Breast epithelium (tissue), 4 donors: ENCODE measurements around the gene FECH. TPM values are rescaled to one million over a fixed set of nuclear protein-coding genes. Genes with fewer than 3 reads are reported as not detected.

Experiments used
- DNase-seq, 2 donors: peaks; one replicate each; pipeline ENCODE4 v3.0.0-alpha.2; 2019; ENCODE audit warnings: low spot score in 2 of 2
- H3K27ac ChIP-seq, 2 donors: fragments of 200-600 bp; sonication (generic) in 1 of 2; one replicate each; pipeline ENCODE4 v1.5.1; 2016 to 2019; ENCODE audit warnings: mild to moderate bottlenecking in 1 of 2
- H3K27me3 ChIP-seq, 2 donors: fragments of 200-600 bp; sonication (generic) in 1 of 2; one replicate each; pipeline versions ENCODE4 v1.5.1 to v1.6.0; 2017 to 2019; ENCODE audit warnings: control low read depth in 1 of 2, mild to moderate bottlenecking in 1 of 2
- H3K36me3 ChIP-seq: fragments of 200-600 bp; one replicate; pipeline ENCODE4 v1.5.1; 2019
- H3K4me1 ChIP-seq, 2 donors: fragments of 200-600 bp; sonication (generic); one replicate each; pipeline ENCODE4 v1.5.1; 2016 to 2019; ENCODE audit warnings: control low read depth in 1 of 2
- H3K4me3 ChIP-seq, 3 donors: fragments of 200-600 bp; sonication (generic); 1 replicate in 2 of 3; 2 replicates in 1 of 3; pipeline ENCODE4 v1.5.1; 2016 to 2019; ENCODE audit warnings: mild to moderate bottlenecking in 3 of 3, moderate library complexity in 2 of 3
- H3K9me3 ChIP-seq, 2 donors: fragments of 200-600 bp; sonication (generic) in 1 of 2; one replicate each; pipeline ENCODE4 v1.5.1; 2016 to 2019; ENCODE audit warnings: control low read depth in 1 of 2
- POLR2A ChIP-seq: fragments of 450-650 bp; IDR thresholded peaks from one replicate; pipeline ENCODE4 v1.6.1; 2016; ENCODE audit warnings: antibody characterized with exemption, mild to moderate bottlenecking, moderate library complexity
- POLR2AphosphoS5 ChIP-seq, 3 donors: sonication (generic); formaldehyde crosslinking; IDR thresholded peaks; one replicate each; pipeline ENCODE4 v1.6.1; 2017; ENCODE audit warnings: antibody characterized with exemption in 3 of 3
- intact Hi-C: fragments of 100-400 bp; cut with DNase I; formaldehyde crosslinking; loops from one replicate; pipeline ENCODE4 v1.15.1; 2023; ENCODE audit warnings: low total_unique reads
- total RNA-seq, 3 donors: library from RNA; depleted of rRNA; stranded (reverse); fragments of >200 nt; gene quantifications; one replicate each; pipeline ENCODE4 v1.1.0, GENCODE V29; 2016
- TF ChIP-seq, protein P1 (sequence below), 3 donors: fragments of 450-650 bp; IDR thresholded peaks; one replicate each; pipeline ENCODE4 v1.5.1; 2016 to 2017; ENCODE audit warnings: antibody characterized with exemption in 3 of 3, mild to moderate bottlenecking in 3 of 3, moderate library complexity in 3 of 3

The FECH gene
- total RNA-seq, 3 donors from 2014 or later: 31.1 to 40.2 (median 37.3) TPM

DNA sequence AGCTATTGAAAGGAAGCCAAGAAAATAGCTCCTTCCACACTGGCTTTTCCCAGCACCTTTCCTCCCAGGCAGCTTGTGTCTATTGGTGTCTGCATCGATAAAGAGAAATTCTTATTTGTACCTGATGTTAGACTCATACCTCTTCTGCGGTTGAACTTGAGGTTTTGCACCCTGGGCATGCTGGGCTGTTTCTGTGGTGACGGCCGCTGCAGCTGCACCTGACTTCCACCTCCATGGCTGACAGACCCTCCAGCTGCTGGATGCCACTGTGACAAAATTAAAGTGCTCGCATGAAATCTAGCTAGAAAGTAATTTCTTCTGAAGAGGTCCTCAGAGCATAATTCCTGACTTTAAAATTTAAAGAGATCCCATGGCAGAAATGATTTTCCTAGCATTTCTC is 6.6 kb downstream of the FECH start:
- TF ChIP-seq POLR2A: no peak
- TF ChIP-seq POLR2AphosphoS5 (IDR thresholded peaks at IDR 0.05): no peak
- TF ChIP-seq, protein P1, sequence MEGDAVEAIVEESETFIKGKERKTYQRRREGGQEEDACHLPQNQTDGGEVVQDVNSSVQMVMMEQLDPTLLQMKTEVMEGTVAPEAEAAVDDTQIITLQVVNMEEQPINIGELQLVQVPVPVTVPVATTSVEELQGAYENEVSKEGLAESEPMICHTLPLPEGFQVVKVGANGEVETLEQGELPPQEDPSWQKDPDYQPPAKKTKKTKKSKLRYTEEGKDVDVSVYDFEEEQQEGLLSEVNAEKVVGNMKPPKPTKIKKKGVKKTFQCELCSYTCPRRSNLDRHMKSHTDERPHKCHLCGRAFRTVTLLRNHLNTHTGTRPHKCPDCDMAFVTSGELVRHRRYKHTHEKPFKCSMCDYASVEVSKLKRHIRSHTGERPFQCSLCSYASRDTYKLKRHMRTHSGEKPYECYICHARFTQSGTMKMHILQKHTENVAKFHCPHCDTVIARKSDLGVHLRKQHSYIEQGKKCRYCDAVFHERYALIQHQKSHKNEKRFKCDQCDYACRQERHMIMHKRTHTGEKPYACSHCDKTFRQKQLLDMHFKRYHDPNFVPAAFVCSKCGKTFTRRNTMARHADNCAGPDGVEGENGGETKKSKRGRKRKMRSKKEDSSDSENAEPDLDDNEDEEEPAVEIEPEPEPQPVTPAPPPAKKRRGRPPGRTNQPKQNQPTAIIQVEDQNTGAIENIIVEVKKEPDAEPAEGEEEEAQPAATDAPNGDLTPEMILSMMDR (IDR thresholded peaks at IDR 0.05): no peak
- Histone ChIP-seq H3K27me3 (no peaks in the 10 kb centered on the region), H3K36me3 (no peaks in the 10 kb centered on the region), H3K4me1 (peaks cover 0 to under 1% of the 10 kb centered on the region in 2 donors), H3K27ac (no peak overlapping the region), H3K9me3 (no peaks in the 10 kb centered on the region), H3K4me3 (no peak overlapping the region)
- intact Hi-C loops: no loop called here
- no peak for DNase-seq

DNA sequence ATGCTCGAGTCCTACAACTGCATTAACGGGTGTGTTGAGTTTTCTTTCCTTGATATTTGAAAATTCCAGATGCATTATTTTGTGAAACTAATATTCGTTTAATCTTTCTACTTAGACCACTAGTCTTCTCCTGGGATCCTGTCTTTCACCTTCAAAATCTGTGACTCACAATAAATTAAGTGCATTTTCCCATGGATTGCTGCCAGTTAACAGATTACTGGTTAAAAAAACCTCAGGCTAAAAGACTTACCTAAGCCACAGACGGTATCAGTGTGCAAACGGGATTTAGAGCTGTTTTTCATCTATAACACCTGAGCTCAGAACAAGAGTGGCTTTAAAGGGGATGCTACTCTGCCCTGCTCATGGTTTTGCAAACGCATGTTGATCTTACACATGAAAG is 10.2 kb downstream of the FECH start:
- Histone ChIP-seq H3K4me1 (no peaks in the 10 kb centered on the region), H3K36me3 (no peaks in the 10 kb centered on the region), H3K27ac (no peak overlapping the region), H3K27me3 (no peaks in the 10 kb centered on the region), H3K9me3 (no peaks in the 10 kb centered on the region), H3K4me3 (no peak overlapping the region)
- intact Hi-C loops: no loop called here
- TF ChIP-seq POLR2A: no peak
- TF ChIP-seq, protein P1 (IDR thresholded peaks at IDR 0.05): no peak
- no peak for DNase-seq

DNA sequence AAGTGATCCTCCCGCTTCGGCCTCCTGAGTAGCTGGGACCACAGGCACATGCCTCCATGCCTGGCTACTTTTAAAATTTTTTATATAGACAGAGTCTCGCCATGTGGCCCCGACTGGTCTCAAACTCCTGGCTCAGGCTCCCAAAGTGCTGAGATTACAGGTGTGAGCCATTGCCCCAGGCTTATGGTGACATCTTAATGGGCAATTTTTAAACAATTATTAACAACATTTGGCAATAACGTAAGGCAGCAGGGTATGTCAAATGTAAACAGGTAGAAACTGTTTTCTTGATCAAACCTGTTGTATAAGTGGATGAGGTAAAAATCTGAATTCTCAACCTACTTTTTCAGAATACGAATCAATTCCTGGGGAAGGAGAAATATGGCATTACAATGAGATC is 11.0 kb downstream of the FECH start:
- TF ChIP-seq POLR2A (no peak), POLR2AphosphoS5 (IDR thresholded peaks at IDR 0.05) (no peak)
- TF ChIP-seq, protein P1 (IDR thresholded peaks at IDR 0.05): no peak
- Histone ChIP-seq H3K27me3 (no peaks in the 10 kb centered on the region), H3K27ac (no peak overlapping the region), H3K9me3 (no peaks in the 10 kb centered on the region), H3K4me3 (no peak overlapping the region), H3K4me1 (no peaks in the 10 kb centered on the region), H3K36me3 (no peaks in the 10 kb centered on the region)
- DNase-seq: no peak
- intact Hi-C loops: no loop called here

DNA sequence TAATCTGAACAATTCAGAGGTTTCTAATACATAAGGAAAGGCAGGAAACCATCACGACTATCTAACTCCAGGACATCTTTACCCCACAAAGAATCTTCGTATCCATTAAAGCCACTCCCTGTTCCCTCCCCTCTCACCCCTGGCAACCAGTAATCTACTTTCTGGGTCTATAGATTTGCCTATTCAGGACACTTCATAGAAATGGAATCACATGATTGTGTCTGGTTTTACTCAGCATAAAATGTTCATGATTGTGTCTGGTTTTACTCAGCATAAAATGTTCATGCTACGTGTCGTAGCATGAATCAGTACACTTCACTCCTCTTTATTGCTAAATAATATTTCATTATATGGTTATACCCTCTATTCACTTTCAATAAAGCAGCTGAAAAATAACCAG is 11.6 kb downstream of the FECH start:
- Histone ChIP-seq H3K4me3 (no peak overlapping the region), H3K27me3 (no peaks in the 10 kb centered on the region), H3K4me1 (no peaks in the 10 kb centered on the region), H3K36me3 (peaks cover 4% of the 10 kb centered on the region), H3K27ac (no peak overlapping the region), H3K9me3 (no peaks in the 10 kb centered on the region)
- intact Hi-C loops: no loop called here
- DNase-seq: no peak
- TF ChIP-seq POLR2AphosphoS5 (IDR thresholded peaks at IDR 0.05) (no peak), POLR2A (no peak)
- TF ChIP-seq, protein P1 (IDR thresholded peaks at IDR 0.05): no peak

DNA sequence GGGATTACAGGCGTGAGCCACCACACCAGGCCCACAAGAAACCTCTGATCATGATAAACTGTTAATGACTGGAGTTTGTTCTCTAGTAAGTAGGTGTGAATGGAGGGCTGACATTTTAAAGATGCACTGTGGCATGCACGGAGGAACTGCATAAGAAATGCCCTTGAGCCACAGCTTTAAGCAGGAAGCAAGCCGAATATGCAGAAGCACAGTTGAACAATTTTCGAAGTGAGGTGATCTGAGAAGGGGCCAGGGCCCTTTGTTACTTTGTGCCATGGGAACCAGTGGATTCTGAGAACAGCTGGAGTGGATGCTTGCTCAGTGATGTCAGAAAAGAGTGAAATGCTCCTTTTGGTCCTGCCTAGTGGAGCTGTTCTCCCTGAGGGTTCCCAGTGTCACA is 16.3 kb downstream of the FECH start:
- H3K4me3 ChIP-seq: no peak overlapping the region
- H3K27ac ChIP-seq: no peak overlapping the region
- H3K9me3 ChIP-seq: no peaks in the 10 kb centered on the region
- TF ChIP-seq POLR2A (no peak), POLR2AphosphoS5 (IDR thresholded peaks at IDR 0.05) (no peak)
- TF ChIP-seq, protein P1 (IDR thresholded peaks at IDR 0.05): no peak
- H3K4me1 ChIP-seq: no peaks in the 10 kb centered on the region
- no peak for DNase-seq
- H3K36me3 ChIP-seq: peaks cover 4% of the 10 kb centered on the region
- H3K27me3 ChIP-seq: no peaks in the 10 kb centered on the region
- intact Hi-C loops: no loop called here
